OCI-LY1 (cell line): ENCODE results near the gene TNPO3.

Experiments used
- CTCF ChIP-seq: fragments of 200-600 bp; sonication (generic), shearing (Covaris generic); IDR thresholded peaks from 2 replicates; pipeline ENCODE4 v1.5.1; 2017; ENCODE audit warnings: mild to moderate bottlenecking, antibody characterized with exemption, low read length, moderate library complexity, mixed read lengths
- EZH2 ChIP-seq: fragments of 200-600 bp; sonication (generic), shearing (Covaris generic); IDR thresholded peaks from 2 replicates; pipeline ENCODE4 v1.8.0; 2017; ENCODE audit warnings: borderline replicate concordance, mixed run types, mild to moderate bottlenecking, antibody characterized with exemption, low read length, moderate library complexity, mixed read lengths

DNA sequence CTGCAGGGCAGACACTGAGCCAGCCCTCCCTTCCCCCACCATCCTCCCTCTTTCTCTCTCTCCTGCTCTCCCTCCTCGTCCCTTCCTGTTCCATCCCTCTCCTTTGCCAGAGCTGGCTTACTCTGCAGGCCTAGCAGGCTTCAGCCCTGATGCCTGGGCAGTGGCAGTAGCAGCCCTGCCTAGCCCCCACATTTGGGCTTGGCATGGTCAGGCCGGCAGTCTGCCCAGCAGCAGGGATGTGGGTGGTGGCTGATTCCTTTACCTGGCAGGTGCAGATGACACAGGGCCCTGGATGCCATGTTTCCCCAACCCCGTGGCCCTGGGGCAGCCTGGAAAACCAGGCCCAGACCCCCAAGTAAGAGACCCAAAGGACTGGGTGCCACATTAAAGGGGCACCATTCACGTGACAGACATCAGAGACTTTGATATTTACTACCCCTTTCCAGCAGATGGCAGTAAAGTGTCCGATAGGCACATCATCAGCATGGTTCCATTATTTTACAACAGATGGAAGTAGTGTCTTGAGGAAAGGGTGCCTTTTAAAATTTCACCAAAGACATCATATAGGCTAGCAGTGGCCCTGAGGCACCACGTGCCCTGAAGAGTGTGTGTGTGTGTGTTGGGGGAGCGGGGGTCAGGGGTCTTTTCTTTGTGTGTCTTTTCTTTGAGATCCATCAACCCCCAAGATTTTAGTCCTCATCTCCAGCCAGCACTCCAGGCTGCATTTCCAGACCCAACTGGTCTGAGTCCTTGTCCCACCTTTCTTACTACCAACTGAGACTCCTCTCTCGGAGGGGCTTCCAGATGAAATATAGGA is 150.3 kb downstream of the TNPO3 start:
- TF ChIP-seq CTCF (peak; percentile 99), EZH2 (no peak)
